C4-2B (cell line): ENCODE measurements around the gene PAXX.

Source experiments
- H3K27ac ChIP-seq: fragments of 450-650 bp; 2 replicates; pipeline ENCODE4 v1.5.1; 2017
- ZFX ChIP-seq: fragments of 450-650 bp; IDR thresholded peaks from 2 replicates; pipeline ENCODE4 v1.6.1; 2017
- TF ChIP-seq, protein P1 (sequence below): fragments of 450-650 bp; conservative IDR thresholded peaks from 2 replicates; pipeline ENCODE4 v1.5.1; 2017; ENCODE audit warnings: mild to moderate bottlenecking

Gene PAXX

DNA sequence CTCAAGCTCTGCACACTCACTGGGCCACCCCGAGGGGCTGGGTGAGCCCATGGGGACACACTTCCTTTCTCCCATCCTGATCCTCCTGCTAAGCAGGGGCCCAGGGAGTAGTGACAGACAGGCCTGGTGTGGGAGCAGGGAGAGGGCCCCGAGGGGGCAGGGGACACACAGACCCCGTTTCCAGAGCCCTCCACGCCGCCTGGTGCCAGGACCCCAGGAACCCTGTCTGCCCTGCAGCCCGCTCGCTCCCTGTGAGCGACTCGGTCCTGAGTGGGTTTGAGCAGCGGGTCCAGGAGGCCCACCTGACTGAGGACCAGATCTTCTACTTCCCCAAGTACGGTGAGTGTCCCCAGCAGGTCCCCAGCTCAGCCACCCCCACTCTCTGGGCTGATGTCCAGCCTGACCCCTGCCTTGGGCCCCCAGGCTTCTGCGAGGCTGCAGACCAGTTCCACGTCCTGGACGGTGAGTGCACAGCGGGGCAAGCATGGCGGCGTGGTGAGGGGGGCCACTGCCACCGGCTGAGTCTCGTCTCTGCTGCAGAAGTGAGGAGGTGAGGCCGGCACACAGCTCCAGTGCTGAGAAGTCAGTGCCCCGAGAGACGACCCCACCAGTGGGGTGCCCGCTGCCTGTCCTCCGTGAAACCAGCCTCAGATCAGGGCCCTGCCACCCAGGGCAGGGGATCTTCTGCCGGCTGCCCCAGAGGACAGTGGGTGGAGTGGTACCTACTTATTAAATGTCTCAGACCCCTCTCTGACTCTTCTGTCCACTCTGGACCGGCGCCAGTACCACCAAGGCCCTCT, 45.8 kb upstream of the PAXX start:
- TF ChIP-seq, protein P1, sequence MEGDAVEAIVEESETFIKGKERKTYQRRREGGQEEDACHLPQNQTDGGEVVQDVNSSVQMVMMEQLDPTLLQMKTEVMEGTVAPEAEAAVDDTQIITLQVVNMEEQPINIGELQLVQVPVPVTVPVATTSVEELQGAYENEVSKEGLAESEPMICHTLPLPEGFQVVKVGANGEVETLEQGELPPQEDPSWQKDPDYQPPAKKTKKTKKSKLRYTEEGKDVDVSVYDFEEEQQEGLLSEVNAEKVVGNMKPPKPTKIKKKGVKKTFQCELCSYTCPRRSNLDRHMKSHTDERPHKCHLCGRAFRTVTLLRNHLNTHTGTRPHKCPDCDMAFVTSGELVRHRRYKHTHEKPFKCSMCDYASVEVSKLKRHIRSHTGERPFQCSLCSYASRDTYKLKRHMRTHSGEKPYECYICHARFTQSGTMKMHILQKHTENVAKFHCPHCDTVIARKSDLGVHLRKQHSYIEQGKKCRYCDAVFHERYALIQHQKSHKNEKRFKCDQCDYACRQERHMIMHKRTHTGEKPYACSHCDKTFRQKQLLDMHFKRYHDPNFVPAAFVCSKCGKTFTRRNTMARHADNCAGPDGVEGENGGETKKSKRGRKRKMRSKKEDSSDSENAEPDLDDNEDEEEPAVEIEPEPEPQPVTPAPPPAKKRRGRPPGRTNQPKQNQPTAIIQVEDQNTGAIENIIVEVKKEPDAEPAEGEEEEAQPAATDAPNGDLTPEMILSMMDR, result no peak
- no peak for TF ChIP-seq ZFX
- no peak overlapping the region for H3K27ac ChIP-seq

DNA sequence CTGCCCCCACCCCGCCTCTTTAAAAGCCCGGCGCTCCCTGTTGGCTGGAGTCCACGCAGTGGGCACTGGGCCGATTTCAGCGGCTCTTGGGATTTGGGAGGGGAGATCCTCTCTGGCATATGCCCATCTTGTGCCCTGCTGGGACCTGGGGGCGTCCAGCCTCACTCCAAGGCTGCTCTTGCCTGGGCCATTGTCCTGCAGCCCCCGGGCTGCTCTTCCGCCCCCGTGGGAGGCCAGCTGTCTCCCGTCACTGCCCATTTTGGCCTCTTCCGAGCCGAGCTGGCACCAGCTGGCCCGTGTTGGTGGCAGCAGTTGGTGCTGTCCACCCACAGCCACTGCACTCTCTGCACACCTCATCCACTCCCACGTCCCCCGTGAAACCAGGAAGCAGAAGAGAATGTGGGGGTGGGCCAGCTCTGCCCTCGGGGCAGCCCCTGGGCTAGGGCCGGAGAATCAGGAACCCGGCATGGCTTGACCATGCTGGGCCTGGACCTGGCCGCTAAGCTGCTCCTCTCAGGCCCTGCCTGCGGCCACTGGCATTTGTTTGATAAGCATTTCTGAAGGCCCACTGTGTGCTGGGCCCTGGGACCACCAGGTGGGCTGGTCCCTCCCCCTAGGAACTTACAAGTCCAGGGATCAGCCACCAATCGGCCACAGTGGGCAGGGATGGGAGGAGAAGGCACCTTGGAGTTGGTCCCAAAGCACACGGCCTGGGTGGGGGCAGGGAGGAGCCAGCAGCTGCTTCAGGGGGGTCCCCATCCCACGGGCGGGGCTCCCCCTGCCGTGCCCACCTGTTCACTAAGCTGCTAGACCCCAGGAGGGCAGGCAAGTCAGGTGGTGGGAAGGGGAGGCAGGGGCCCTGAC, 45.0 kb upstream of the PAXX start:
- H3K27ac ChIP-seq, result peak overlapping the region; percentile 3; the same call in 1 of the 2 replicates
- TF ChIP-seq ZFX, result no peak

DNA sequence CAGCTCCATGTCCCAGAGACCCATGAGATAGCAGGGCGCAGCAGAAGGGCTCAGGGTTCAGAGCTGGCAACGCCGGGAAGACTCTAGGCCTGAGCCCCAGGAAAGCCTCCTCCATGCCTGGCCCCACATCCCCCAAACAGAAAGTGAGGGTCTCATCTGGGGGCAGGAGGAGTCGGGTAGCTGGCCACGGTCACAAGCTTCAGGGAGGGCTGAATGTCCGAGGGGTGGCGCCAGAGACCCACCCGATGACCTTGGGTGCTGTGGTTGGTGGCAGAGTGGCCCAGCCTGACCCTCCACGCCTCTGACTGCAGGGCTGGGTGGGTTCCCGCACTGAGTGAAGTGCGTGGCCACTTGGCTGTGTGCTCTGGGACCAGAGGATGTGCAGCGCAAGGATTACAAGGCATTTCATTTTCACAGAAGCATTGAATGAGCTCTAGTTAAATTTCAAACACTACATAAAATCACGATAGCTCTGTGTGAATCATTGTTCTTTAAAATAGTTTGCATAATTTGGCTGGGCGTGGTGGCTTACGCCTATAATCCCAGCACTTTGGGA, 44.2 kb upstream of the PAXX start:
- TF ChIP-seq, protein P1, result peak; percentile 49
- TF ChIP-seq ZFX, result no peak
- H3K27ac ChIP-seq, result peak overlapping the region; percentile 3; the same call in 1 of the 2 replicates

DNA sequence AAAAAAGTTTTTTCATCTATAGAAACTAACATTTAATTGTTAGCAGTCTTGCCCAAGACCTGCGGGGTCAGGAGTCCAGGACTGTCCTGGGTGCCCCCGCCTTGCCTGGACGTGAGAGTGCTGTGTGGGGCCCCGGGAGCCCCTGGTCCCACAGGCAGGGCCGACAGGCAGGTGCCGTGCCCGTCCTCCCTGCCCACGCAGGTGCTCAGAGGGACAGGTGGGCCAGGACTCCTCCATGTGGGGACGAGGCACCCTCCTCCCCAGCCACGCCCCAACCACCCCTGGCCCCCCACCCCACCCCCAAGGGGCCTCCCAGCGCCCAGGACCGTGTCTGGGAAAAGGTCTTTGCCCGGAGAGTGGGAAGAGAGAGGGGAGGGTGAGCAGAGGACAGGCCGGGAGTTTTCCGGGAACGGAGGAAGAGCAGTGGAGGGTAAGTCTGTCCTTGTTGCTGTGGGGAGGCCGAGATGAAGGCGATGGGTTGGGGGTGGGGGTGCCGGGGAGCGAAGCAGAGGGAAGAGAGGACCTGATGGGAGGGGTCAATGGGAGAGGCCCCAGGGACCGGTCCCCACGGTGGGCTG, 42.9 kb upstream of the PAXX start:
- TF ChIP-seq, protein P1, result no peak
- no peak for TF ChIP-seq ZFX
- H3K27ac ChIP-seq, result peak overlapping the region; percentile 100

DNA sequence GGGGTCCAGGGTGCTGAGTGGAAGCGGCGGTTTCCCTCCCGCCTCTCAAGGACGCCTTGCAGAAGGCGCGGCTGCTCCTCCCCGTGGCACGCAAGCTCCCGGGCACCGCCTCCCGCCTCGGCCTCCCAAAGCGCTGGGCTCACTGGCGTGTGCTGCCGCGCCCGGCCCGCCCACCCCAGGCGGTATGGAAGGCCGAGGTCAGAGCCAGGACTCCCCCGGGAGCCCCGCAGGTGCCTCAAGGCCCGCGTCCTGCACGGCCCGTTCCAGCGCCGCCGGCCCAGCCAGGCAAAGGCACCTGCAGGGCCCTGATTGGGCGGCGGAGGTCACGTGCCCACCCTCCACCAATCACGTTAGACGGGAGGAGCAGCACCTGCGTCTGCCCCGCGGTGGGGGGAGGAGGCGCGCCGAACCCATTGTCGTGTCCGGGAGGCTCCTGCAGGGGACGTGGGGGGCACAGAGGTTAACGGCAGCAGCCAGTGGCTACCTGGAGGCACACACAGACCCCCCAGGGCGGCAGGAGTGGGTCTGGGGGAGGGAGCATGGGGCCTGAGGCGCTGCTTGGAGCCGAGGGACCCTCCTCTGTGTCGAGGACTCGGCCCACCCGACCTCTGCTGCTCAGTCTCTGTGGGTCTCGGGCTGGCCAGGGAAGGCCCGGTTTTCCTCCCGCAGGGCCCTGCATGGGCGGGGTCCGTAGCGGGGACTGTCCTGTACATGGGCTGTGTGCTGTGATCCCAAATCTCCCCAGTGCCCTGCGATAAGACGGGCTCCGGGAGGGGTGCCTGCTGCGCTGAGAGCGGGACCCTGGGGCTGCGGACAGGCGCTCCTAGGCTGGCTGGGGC, 42.2 kb upstream of the PAXX start:
- TF ChIP-seq ZFX, result 0 out of 2 replicates have a peak, but pooled peaks have one; percentile 37
- TF ChIP-seq, protein P1, result no peak; the same call in 1 of the 2 replicates
- peak overlapping the region; percentile 100 for H3K27ac ChIP-seq

DNA sequence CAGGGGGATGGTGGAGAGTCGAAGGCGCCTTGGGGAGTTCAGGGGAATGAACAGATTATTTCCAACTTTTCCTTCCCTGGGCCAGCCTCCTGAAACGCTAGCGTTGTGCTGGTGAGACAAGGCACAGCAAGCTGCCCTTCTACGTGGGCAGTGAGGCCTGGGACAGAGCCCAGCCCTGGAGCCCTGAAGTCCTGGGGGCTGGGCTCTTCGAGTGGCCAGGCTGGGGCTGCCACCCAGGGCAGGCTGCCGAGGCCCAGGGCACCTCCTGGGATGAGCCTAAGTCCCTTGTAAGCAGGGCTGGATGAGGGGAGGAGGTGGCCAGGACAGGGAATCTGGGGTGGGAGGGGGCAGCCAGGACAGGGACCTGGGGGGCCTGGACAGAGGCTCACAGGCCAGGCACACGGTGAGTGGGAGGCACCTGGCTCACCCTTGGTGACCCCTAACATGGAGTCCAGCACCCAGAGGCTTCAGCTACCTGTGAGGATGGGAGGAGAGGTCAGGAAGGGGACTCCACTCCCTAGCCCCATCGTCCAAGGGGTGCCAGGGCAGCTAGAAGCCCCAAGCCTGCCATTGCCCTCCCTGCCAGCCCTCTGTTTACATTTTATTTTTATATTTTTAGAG, 41.5 kb upstream of the PAXX start:
- H3K27ac ChIP-seq, result peak overlapping the region; percentile 100
- TF ChIP-seq ZFX, result no peak

DNA sequence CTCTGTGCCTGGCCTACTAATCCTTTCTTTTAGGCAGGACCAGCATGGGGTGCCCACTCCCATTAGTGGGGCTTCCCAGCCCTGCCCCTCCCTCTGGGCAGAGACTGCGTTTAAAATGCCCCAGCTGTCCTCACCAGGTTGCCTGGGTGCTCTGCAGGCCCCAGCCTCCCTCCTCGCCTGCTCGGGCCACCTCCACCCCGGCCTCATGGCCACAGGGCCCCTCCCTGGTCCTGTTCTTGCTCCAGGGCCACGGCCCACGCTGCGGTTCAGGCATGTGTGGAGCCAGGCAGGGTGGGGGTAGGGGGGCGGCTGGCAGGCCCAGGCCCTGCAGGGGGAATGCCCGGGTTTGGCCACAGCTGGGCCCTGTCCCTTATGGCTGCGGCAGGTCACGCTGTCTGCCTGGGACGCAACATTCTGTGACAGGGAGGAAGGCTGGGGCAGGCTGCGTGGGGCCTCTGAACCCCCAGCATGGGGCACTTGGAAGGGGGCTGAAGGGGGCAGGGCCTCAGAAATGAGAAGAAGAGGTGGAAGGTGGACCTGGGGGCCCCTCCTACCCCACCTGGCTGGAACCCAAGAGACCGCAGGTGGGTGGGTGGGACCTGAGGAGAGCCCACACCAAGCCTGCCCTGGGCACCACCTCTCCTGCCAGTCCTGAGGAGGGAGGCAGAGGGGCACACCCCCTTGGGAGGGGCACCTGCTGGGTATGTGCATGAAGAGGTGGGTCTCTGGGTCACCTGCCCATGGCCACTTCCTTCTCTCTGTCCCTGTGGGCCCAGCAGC, 40.5 kb upstream of the PAXX start, which contains the start of gene LCN12:
TSS of gene LCN12 (plus strand) at position 733 of the 780 bp plus-strand sequence. CDS start 55 bp downstream, outside the sequence.
- H3K27ac ChIP-seq, result peak within 1 kb of the TSS; percentile 100; the same call in 1 of the 2 replicates
- TF ChIP-seq ZFX, result no peak
- TF ChIP-seq, protein P1, result no peak
